Gastrocnemius medialis (tissue), 4 donors: ENCODE results near the gene SEMA4B. TPM values are rescaled to one million over a fixed set of nuclear protein-coding genes. Genes with fewer than 3 reads are reported as not detected.
A peak's percentile ranks its signal among the peaks of the same experiment; 100 is the strongest.

Experiments
- ATAC-seq, 2 donors: fragments of 150-250 bp; one replicate each; pipeline ENCODE4 v1.9.1; 2016
- DNase-seq, 2 donors: peaks; one replicate each; pipeline ENCODE4 v3.0.0-alpha.2; 2019
- H3K27ac ChIP-seq, 4 donors: fragments of 200-600 bp; sonication (generic); 1 replicate in 1 of 4; 2 replicates in 3 of 4; pipeline ENCODE4 v1.5.1; 2016 to 2018; ENCODE audit warnings: mild to moderate bottlenecking in 2 of 4, moderate library complexity in 1 of 4
- H3K27me3 ChIP-seq, 3 donors: fragments of 200-600 bp; sonication (generic) in 2 of 3; 1 replicate in 1 of 3; 2 replicates in 2 of 3; pipeline versions ENCODE4 v1.5.1 to v1.6.0; 2016 to 2019; ENCODE audit warnings: mild to moderate bottlenecking in 1 of 3, moderate library complexity in 1 of 3
- H3K36me3 ChIP-seq, 2 donors: fragments of 200-600 bp; sonication (generic) in 1 of 2; one replicate each; pipeline ENCODE4 v1.5.1; 2017 to 2018
- H3K4me1 ChIP-seq, 2 donors: fragments of 200-600 bp; sonication (generic) in 1 of 2; one replicate each; pipeline ENCODE4 v1.5.1; 2016 to 2017; ENCODE audit warnings: mild to moderate bottlenecking in 2 of 2
- H3K4me3 ChIP-seq, 4 donors: fragments of 200-600 bp; sonication (generic) in 3 of 4; 1 replicate in 1 of 4; 2 replicates in 3 of 4; pipeline ENCODE4 v1.5.1; 2016 to 2019; ENCODE audit warnings: mild to moderate bottlenecking in 2 of 4
- H3K9me3 ChIP-seq, 3 donors: fragments of 200-600 bp; sonication (generic) in 2 of 3; 1 replicate in 1 of 3; 2 replicates in 2 of 3; pipeline ENCODE4 v1.5.1; 2016 to 2019
- CTCF ChIP-seq, 5 experiments: fragments of 450-650 bp in 3 of 5; fragments of 200-600 bp in 2 of 5; sonication (generic) in 2 of 5; IDR thresholded peaks in 4 of 5; conservative IDR thresholded peaks in 1 of 5; 1 replicate in 4 of 5; 2 replicates in 1 of 5; pipeline ENCODE4 v1.5.1; 2016 to 2019; ENCODE audit warnings: antibody characterized with exemption in 5 of 5, mild to moderate bottlenecking in 3 of 5, moderate library complexity in 3 of 5
- POLR2A ChIP-seq, 2 donors: fragments of 450-650 bp; IDR thresholded peaks; one replicate each; pipeline ENCODE4 v1.6.1; 2017; ENCODE audit warnings: antibody characterized with exemption in 2 of 2, mild to moderate bottlenecking in 2 of 2, moderate library complexity in 2 of 2
- in situ Hi-C, 4 donors: fragments of 200-750 bp; cut with MboI; loops; one replicate each; pipeline versions ENCODE4 v1.15.0 to v1.8.0; 2017; ENCODE audit warnings: low sequenced_read_pairs in 4 of 4
- intact Hi-C: fragments of 100-400 bp; cut with DNase I; formaldehyde crosslinking; loops from one replicate; pipeline ENCODE4 v1.15.1; 2023; ENCODE audit warnings: low total_unique reads
- total RNA-seq, 4 donors: library from RNA; depleted of rRNA; stranded (reverse); fragments of >200 nt; gene quantifications; one replicate each; pipeline versions ENCODE4 v1.1.0 to v1.2.3, GENCODE V29; 2016

SEMA4B gene
- total RNA-seq, 4 donors from 2014 or later, result 2.1 to 12.1 (median 6.4) TPM

GRCh38 chr15:90171623-90172022, 29.5 kb upstream of the SEMA4B start:
- ATAC-seq, result no peak
- Histone ChIP-seq H3K4me3 (no peak overlapping the region), H3K36me3 (no peaks in the 10 kb centered on the region), H3K27ac (no peak overlapping the region), H3K9me3 (no peaks in the 10 kb centered on the region), H3K27me3 (no peaks in the 10 kb centered on the region), H3K4me1 (peaks cover 5 to 14% of the 10 kb centered on the region in 2 donors)
- no peak for DNase-seq
- in situ Hi-C loops, result no loop called here
- TF ChIP-seq CTCF (IDR thresholded peaks at IDR 0.05 in 4 of 5, conservative IDR thresholded peaks at IDR 0.05 in 1 of 5) (no peak), POLR2A (IDR thresholded peaks at IDR 0.05) (no peak)
- intact Hi-C loops, result no loop called here

GRCh38 chr15:90173372-90173771, 27.8 kb upstream of the SEMA4B start:
- Histone ChIP-seq H3K4me1 (peaks cover 5 to 14% of the 10 kb centered on the region in 2 donors), H3K27me3 (no peaks in the 10 kb centered on the region), H3K9me3 (no peaks in the 10 kb centered on the region), H3K27ac (no peak overlapping the region), H3K36me3 (no peaks in the 10 kb centered on the region), H3K4me3 (no peak overlapping the region)
- ATAC-seq (no peak), DNase-seq (no peak)
- intact Hi-C loops (no loop called here), in situ Hi-C loops (no loop called here)
- no peak for TF ChIP-seq POLR2A (IDR thresholded peaks at IDR 0.05)
- no peak for TF ChIP-seq CTCF (IDR thresholded peaks at IDR 0.05 in 4 of 5, conservative IDR thresholded peaks at IDR 0.05 in 1 of 5)

GRCh38 chr15:90174140-90174875, 26.8 kb upstream of the SEMA4B start:
- H3K9me3 ChIP-seq, result no peaks in the 10 kb centered on the region
- peak overlapping the region; percentile 58 to 80 (median 68) for H3K27ac ChIP-seq
- peak; percentile 60 to 86 for ATAC-seq
- peaks cover 5 to 14% of the 10 kb centered on the region in 2 donors for H3K4me1 ChIP-seq
- H3K4me3 ChIP-seq, result peak overlapping the region in 3 of 4 donors; percentile 22 to 40 (median 38)
- no peaks in the 10 kb centered on the region for H3K27me3 ChIP-seq
- in situ Hi-C loops, result no loop called here
- TF ChIP-seq POLR2A (IDR thresholded peaks at IDR 0.05) (no peak), CTCF (IDR thresholded peaks at IDR 0.05 in 4 of 5, conservative IDR thresholded peaks at IDR 0.05 in 1 of 5) (no peak)
- intact Hi-C loops, result loop anchor here (2.0 kb wide), 1 partner anchor 58 kb away; the partner anchor contains the start of gene CIB1
- DNase-seq, result peak; percentile 55 to 67
- H3K36me3 ChIP-seq, result no peaks in the 10 kb centered on the region

GRCh38 chr15:90177012-90177411, 24.1 kb upstream of the SEMA4B start:
- Histone ChIP-seq H3K9me3 (no peaks in the 10 kb centered on the region), H3K4me1 (peaks cover 5 to 14% of the 10 kb centered on the region in 2 donors), H3K4me3 (no peak overlapping the region), H3K36me3 (no peaks in the 10 kb centered on the region), H3K27me3 (no peaks in the 10 kb centered on the region), H3K27ac (no peak overlapping the region)
- no peak for ATAC-seq
- intact Hi-C loops (no loop called here), in situ Hi-C loops (no loop called here)
- no peak for DNase-seq
- TF ChIP-seq CTCF (IDR thresholded peaks at IDR 0.05 in 4 of 5, conservative IDR thresholded peaks at IDR 0.05 in 1 of 5) (no peak), POLR2A (IDR thresholded peaks at IDR 0.05) (no peak)
